GM23338 (cell line): ENCODE measurements around the gene PBX3. TPM values are rescaled to one million over a fixed set of nuclear protein-coding genes. Genes with fewer than 3 reads are reported as not detected.

Experiments used
- ATAC-seq: fragments of 200-7000 bp; cut with Tn5 transposase; 3 replicates; pipeline ENCODE4 v1.9.1; 2020
- DNase-seq: peaks from one replicate; pipeline ENCODE4 v3.0.0-alpha.2; 2015; ENCODE audit warnings: low spot score
- H2AFZ ChIP-seq: fragments of 200-600 bp; sonication (generic); 2 replicates; pipeline ENCODE4 v1.8.0; 2016; ENCODE audit warnings: antibody characterized with exemption, mild to moderate bottlenecking, moderate library complexity
- H3F3A ChIP-seq: fragments of 200-600 bp; sonication (generic); replicated peaks from 2 replicates; pipeline ENCODE4 v1.8.0; 2017; ENCODE audit warnings: antibody characterized with exemption, mixed run types, low read depth
- H3K27ac ChIP-seq: fragments of 200-600 bp; sonication (generic); 2 replicates; pipeline ENCODE4 v1.6.1; 2016; ENCODE audit warnings: low read depth
- H3K27me3 ChIP-seq: fragments of 200-600 bp; sonication (generic); 2 replicates; pipeline ENCODE4 v1.8.0; 2016; ENCODE audit warnings: mild to moderate bottlenecking, mixed run types, moderate library complexity; ENCODE audit not compliant: insufficient read depth
- H3K36me3 ChIP-seq: fragments of 200-600 bp; sonication (generic); 2 replicates; pipeline ENCODE4 v1.8.0; 2016; ENCODE audit warnings: mild to moderate bottlenecking; ENCODE audit not compliant: insufficient read depth
- H3K4me1 ChIP-seq: fragments of 200-600 bp; sonication (generic); 2 replicates; pipeline ENCODE4 v1.8.0; 2016; ENCODE audit warnings: mild to moderate bottlenecking, moderate library complexity; ENCODE audit not compliant: insufficient read depth
- H3K4me2 ChIP-seq: fragments of 200-600 bp; sonication (generic); 2 replicates; pipeline ENCODE4 v1.7.1; 2017; ENCODE audit warnings: mixed run types
- H3K4me3 ChIP-seq: fragments of 200-600 bp; sonication (generic); 2 replicates; pipeline ENCODE4 v1.6.1; 2016; ENCODE audit warnings: mixed run types
- H3K79me2 ChIP-seq: fragments of 200-600 bp; sonication (generic); replicated peaks from 2 replicates; pipeline ENCODE4 v1.8.0; 2017; ENCODE audit warnings: mild to moderate bottlenecking; ENCODE audit not compliant: insufficient read depth
- H3K9me2 ChIP-seq: fragments of 200-600 bp; sonication (generic); 2 replicates; pipeline ENCODE4 v1.8.0; 2017; ENCODE audit not compliant: insufficient read depth
- H4K20me1 ChIP-seq: fragments of 200-600 bp; sonication (generic); replicated peaks from 2 replicates; pipeline ENCODE4 v1.8.0; 2017; ENCODE audit warnings: mild to moderate bottlenecking; ENCODE audit not compliant: insufficient read depth
- H3K27ac Mint-ChIP-seq: 2 replicates; pipeline ENCODE4 v1.8.0; 2020; ENCODE audit warnings: inconsistent platforms, mild to moderate bottlenecking, moderate library complexity, mixed read lengths
- H3K27me3 Mint-ChIP-seq: 3 replicates; pipeline ENCODE4 v1.8.0; 2022; ENCODE audit warnings: low read depth, mild to moderate bottlenecking, moderate library complexity, mixed read lengths, inconsistent platforms; ENCODE audit not compliant: insufficient read depth, poor library complexity
- H3K36me3 Mint-ChIP-seq: 3 replicates; pipeline ENCODE4 v1.8.0; 2021; ENCODE audit warnings: low read depth, mild to moderate bottlenecking, inconsistent platforms, moderate library complexity, mixed read lengths
- H3K4me1 Mint-ChIP-seq: 3 replicates; pipeline ENCODE4 v1.8.0; 2020; ENCODE audit warnings: mild to moderate bottlenecking, inconsistent platforms, mixed read lengths
- H3K4me3 Mint-ChIP-seq: 3 replicates; pipeline ENCODE4 v1.8.0; 2021; ENCODE audit warnings: moderate library complexity, mild to moderate bottlenecking, inconsistent platforms, mixed read lengths
- H3K9me3 Mint-ChIP-seq: 3 replicates; pipeline ENCODE4 v1.8.0; 2020; ENCODE audit warnings: moderate library complexity, mild to moderate bottlenecking, inconsistent platforms, mixed read lengths
- CREB1 ChIP-seq: fragments of 250-450 bp; sonication (Bioruptor Pico); IDR thresholded peaks from 2 replicates; pipeline ENCODE4 v1.5.0; 2020; ENCODE audit warnings: low read depth, mild to moderate bottlenecking, moderate library complexity
- POLR2AphosphoS5 ChIP-seq: IDR thresholded peaks from 2 replicates; pipeline ENCODE4 v1.6.1; 2016; ENCODE audit warnings: antibody characterized with exemption, low read depth
- STAT1 ChIP-seq: IDR thresholded peaks from one replicate; pipeline ENCODE4 v1.6.1; 2016; ENCODE audit warnings: antibody characterized with exemption; ENCODE audit not compliant: unreplicated experiment
- ZNF114 ChIP-seq: fragments of 250-450 bp; sonication (Bioruptor Pico); IDR thresholded peaks from 2 replicates; pipeline ENCODE4 v1.5.0; 2020; ENCODE audit warnings: mild to moderate bottlenecking, moderate library complexity
- ZNF331 ChIP-seq: fragments of 250-450 bp; sonication (Bioruptor Pico); IDR thresholded peaks from 2 replicates; pipeline ENCODE4 v1.5.0; 2020; ENCODE audit warnings: low read depth, mild to moderate bottlenecking, moderate library complexity
- polyA plus RNA-seq: library from polyadenylated mRNA; unstranded; fragments of >200 nt; fragmentation: Nextera tagmentation; extraction: Ambion mirVana; gene quantifications from 2 replicates; pipeline ENCODE4 v1.2.1, GENCODE V29; 2016
- total RNA-seq: library from RNA; depleted of rRNA; stranded (reverse); fragments of >200 nt; shearing (Covaris generic); gene quantifications from 2 replicates; pipeline ENCODE4 v1.2.3, GENCODE V29; 2014
- TF ChIP-seq, protein P1 (sequence below): IDR thresholded peaks from 2 replicates; pipeline ENCODE4 v1.6.1; 2016; ENCODE audit warnings: antibody characterized with exemption
- TF ChIP-seq, protein P2 (sequence below): fragments of 250-450 bp; sonication (Bioruptor Pico); IDR thresholded peaks from 2 replicates; pipeline ENCODE4 v1.5.0; 2020; ENCODE audit warnings: mild to moderate bottlenecking, moderate library complexity

The PBX3 gene
- total and polyA plus RNA-seq, 2 experiments from 2014 or later, result 28.9 to 50.5 TPM

GRCh38 chr9:125730168-125730567 is 17.0 kb upstream of the PBX3 start:
- Mint-ChIP-seq H3K4me3 (no peak overlapping the region), H3K27ac (no peak overlapping the region), H3K9me3 (no peaks in the 10 kb centered on the region), H3K36me3 (no peaks in the 10 kb centered on the region; the same call in 2 of the 3 replicates), H3K4me1 (peaks cover 12% of the 10 kb centered on the region), H3K27me3 (peaks cover 7% of the 10 kb centered on the region)
- Histone ChIP-seq H3K4me1 (peaks cover 16% of the 10 kb centered on the region), H4K20me1 (no peaks in the 10 kb centered on the region), H3K4me2 (no peak overlapping the region), H3K36me3 (no peaks in the 10 kb centered on the region), H3K4me3 (no peak overlapping the region), H3F3A (no peaks in the 10 kb centered on the region), H2AFZ (peak overlapping the region; percentile 59; the same call in 1 of the 2 replicates), H3K9me2 (peaks cover 5% of the 10 kb centered on the region; the same call in 1 of the 2 replicates), H3K27ac (no peak overlapping the region), H3K27me3 (no peaks in the 10 kb centered on the region), H3K79me2 (no peaks in the 10 kb centered on the region)
- ATAC-seq (no peak), DNase-seq (no peak)
- TF ChIP-seq, protein P1, sequence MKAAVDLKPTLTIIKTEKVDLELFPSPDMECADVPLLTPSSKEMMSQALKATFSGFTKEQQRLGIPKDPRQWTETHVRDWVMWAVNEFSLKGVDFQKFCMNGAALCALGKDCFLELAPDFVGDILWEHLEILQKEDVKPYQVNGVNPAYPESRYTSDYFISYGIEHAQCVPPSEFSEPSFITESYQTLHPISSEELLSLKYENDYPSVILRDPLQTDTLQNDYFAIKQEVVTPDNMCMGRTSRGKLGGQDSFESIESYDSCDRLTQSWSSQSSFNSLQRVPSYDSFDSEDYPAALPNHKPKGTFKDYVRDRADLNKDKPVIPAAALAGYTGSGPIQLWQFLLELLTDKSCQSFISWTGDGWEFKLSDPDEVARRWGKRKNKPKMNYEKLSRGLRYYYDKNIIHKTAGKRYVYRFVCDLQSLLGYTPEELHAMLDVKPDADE, result no peak
- TF ChIP-seq STAT1 (no peak), ZNF114 (no peak), POLR2AphosphoS5 (no peak), CREB1 (CRISPR knock-in tag) (no peak), ZNF331 (CRISPR knock-in tag) (no peak)
- TF ChIP-seq, protein P2, sequence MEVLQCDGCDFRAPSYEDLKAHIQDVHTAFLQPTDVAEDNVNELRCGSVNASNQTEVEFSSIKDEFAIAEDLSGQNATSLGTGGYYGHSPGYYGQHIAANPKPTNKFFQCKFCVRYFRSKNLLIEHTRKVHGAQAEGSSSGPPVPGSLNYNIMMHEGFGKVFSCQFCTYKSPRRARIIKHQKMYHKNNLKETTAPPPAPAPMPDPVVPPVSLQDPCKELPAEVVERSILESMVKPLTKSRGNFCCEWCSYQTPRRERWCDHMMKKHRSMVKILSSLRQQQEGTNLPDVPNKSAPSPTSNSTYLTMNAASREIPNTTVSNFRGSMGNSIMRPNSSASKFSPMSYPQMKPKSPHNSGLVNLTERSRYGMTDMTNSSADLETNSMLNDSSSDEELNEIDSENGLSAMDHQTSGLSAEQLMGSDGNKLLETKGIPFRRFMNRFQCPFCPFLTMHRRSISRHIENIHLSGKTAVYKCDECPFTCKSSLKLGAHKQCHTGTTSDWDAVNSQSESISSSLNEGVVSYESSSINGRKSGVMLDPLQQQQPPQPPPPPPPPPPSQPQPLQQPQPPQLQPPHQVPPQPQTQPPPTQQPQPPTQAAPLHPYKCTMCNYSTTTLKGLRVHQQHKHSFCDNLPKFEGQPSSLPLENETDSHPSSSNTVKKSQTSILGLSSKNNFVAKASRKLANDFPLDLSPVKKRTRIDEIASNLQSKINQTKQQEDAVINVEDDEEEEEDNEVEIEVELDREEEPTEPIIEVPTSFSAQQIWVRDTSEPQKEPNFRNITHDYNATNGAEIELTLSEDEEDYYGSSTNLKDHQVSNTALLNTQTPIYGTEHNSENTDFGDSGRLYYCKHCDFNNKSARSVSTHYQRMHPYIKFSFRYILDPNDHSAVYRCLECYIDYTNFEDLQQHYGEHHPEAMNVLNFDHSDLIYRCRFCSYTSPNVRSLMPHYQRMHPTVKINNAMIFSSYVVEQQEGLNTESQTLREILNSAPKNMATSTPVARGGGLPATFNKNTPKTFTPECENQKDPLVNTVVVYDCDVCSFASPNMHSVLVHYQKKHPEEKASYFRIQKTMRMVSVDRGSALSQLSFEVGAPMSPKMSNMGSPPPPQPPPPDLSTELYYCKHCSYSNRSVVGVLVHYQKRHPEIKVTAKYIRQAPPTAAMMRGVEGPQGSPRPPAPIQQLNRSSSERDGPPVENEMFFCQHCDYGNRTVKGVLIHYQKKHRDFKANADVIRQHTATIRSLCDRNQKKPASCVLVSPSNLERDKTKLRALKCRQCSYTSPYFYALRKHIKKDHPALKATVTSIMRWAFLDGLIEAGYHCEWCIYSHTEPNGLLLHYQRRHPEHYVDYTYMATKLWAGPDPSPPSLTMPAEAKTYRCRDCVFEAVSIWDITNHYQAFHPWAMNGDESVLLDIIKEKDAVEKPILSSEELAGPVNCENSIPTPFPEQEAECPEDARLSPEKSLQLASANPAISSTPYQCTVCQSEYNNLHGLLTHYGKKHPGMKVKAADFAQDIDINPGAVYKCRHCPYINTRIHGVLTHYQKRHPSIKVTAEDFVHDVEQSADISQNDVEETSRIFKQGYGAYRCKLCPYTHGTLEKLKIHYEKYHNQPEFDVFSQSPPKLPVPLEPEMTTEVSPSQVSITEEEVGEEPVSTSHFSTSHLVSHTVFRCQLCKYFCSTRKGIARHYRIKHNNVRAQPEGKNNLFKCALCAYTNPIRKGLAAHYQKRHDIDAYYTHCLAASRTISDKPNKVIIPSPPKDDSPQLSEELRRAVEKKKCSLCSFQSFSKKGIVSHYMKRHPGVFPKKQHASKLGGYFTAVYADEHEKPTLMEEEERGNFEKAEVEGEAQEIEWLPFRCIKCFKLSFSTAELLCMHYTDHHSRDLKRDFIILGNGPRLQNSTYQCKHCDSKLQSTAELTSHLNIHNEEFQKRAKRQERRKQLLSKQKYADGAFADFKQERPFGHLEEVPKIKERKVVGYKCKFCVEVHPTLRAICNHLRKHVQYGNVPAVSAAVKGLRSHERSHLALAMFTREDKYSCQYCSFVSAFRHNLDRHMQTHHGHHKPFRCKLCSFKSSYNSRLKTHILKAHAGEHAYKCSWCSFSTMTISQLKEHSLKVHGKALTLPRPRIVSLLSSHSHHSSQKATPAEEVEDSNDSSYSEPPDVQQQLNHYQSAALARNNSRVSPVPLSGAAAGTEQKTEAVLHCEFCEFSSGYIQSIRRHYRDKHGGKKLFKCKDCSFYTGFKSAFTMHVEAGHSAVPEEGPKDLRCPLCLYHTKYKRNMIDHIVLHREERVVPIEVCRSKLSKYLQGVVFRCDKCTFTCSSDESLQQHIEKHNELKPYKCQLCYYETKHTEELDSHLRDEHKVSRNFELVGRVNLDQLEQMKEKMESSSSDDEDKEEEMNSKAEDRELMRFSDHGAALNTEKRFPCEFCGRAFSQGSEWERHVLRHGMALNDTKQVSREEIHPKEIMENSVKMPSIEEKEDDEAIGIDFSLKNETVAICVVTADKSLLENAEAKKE, result no peak
